Measurements from ENCODE around the gene MAD1L1. TPM values are rescaled to one million over a fixed set of nuclear protein-coding genes. Genes with fewer than 3 reads are reported as not detected.
A peak's percentile ranks its signal among the peaks of the same experiment; 100 is the strongest.

The MAD1L1 gene
- total and polyA plus RNA-seq, 2 of the 4 experiments (the other 2 are of a cell fraction), result 29.0 to 40.9 TPM

DNA sequence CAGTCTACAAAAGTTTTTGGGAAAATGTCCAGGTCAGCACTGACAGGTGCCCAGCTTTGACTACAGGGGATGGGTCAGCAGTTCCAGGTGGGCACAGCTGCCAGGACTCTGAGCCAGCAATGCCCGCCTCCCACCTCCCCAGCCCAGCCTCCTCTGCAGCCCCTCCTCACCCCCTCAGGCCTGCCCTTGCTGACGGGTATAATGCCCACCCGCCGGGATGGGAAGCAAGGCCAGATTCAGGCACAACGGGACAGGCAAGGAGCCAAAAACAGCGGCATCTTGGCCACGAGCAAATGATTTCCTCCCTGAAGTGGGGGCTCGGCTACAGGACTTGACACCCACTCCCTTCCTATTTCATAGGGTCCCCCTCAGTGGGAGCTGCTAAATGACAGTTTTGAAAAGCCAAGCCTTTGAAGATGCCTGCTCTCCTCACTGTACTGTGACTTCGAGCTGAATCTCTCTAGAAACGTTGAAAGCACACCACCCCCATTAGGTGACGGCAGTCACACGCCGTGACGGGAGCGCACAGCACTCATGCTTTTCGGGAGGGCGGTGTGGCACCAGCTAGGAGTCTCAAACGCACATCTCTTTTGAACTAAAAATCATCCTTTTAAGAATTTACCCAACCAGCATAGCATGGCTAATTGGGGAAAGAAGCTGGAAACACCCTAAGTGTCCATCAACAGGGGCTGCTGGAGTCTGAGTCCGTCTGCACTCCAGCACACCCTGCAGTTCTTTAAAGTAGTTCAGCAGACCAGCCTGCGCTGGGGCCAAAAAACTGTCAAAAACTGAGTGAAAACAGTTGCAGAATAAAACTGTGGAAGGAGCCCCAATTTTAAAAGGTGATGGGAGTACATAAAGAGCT, 29.6 kb downstream of the MAD1L1 start:
- dilution Hi-C loops (cut with HindIII; ENCODE audit: low sequenced_read_pairs, unreplicated experiment) (no loop called here), intact Hi-C loops (cut with micrococcal nuclease) (loop anchor here (10.0 kb wide), 1 partner anchor 98 kb away; no protein-coding TSS in a partner anchor), in situ Hi-C loops (cut with MboI; ENCODE audit: low sequenced_read_pairs) (loop anchor here (10.0 kb wide), 1 partner anchor 628 kb away; the partner anchor contains the start of gene PSMG3)
- H3K79me1 ChIP-seq (ENCODE audit: low read depth in 1 of 2, low read length in 2 of 2), result peaks cover 0 to 25% of the 10 kb centered on the region in 2 experiments
- DNase-seq (no peak), ATAC-seq (ENCODE audit: low read depth) (no peak; the same call in 1 of the 2 replicates)
- H3K4me3 ChIP-seq (ENCODE audit: insufficient read depth, low read depth, low read length), result no peak overlapping the region
- no peak overlapping the region for H3K4me2 ChIP-seq (ENCODE audit: low read depth, low read length)
- CTCF ChIA-PET, result interaction anchor here (1.0 kb wide), 2 partner anchors 8 to 539 kb away, joined by 3 read pairs; no protein-coding TSS in a partner anchor
- peaks cover 21% of the 10 kb centered on the region for H3K36me3 ChIP-seq (ENCODE audit: control insufficient read depth, insufficient read depth, low read length)
- no peak overlapping the region for H2BK20ac ChIP-seq (ENCODE audit: low read depth, low read length)
- BruUV-seq (replicated peaks), result no TSS peak
- no peak overlapping the region for H3K4ac ChIP-seq (ENCODE audit: low read depth, low read length)
- no peak overlapping the region for H2BK120ac ChIP-seq (ENCODE audit: low read depth, low read length)
- H2BK15ac ChIP-seq (ENCODE audit: low read depth, low read length), result no peak overlapping the region
- H2AK5ac ChIP-seq (ENCODE audit: low read depth, low read length), result peak overlapping the region; percentile 9; the same call in 1 of the 2 replicates
- H4K91ac ChIP-seq (ENCODE audit: insufficient read depth, low read depth, low read length), result no peak overlapping the region
- no peak overlapping the region for H2AK9ac ChIP-seq (replicated peaks; ENCODE audit: low read depth, low read length, poor library complexity)
- H3K9me3 ChIP-seq (ENCODE audit: control insufficient read depth, insufficient read depth, low read length), result no peaks in the 10 kb centered on the region
- no peak overlapping the region for H3K27ac ChIP-seq (ENCODE audit: insufficient read depth, low read length)
- no peaks in the 10 kb centered on the region for H3K27me3 ChIP-seq (ENCODE audit: control insufficient read depth, insufficient read depth, low read length)
- H3K23ac ChIP-seq (ENCODE audit: low read depth, low read length), result no peak overlapping the region
- 80% methylated on average over 2 of the region's 20 CpGs; no CpG with 5 or more reads in 1 of the 2 experiments for WGBS, 2 experiments (ENCODE audit: extremely low coverage in 2 of 2, insufficient read length in 1 of 2)
- no peak overlapping the region for H4K8ac ChIP-seq (ENCODE audit: low read depth in 2 of 2, low read length in 2 of 2)
- no peak overlapping the region for H3K14ac ChIP-seq (replicated peaks; ENCODE audit: low read depth, low read length)
- H2BK5ac ChIP-seq (ENCODE audit: low read depth, low read length, poor library complexity, severe bottlenecking), result no peak overlapping the region
- H3K9ac ChIP-seq (ENCODE audit: low read depth, low read length), result no peak overlapping the region
- peaks cover 14% of the 10 kb centered on the region for H3K9me1 ChIP-seq (ENCODE audit: insufficient read depth, low read length)
- TF ChIP-seq MAZ (IDR thresholded peaks at IDR 0.05; ENCODE audit: borderline replicate concordance, low read depth, low read length) (no peak), RAD21 (IDR thresholded peaks at IDR 0.05; ENCODE audit: low read length) (no peak), FOS (IDR thresholded peaks at IDR 0.05; ENCODE audit: low read depth, low read length) (no peak), RFX5 (IDR thresholded peaks at IDR 0.05; ENCODE audit: low read depth, low read length) (no peak), CHD1 (IDR thresholded peaks at IDR 0.05; ENCODE audit: low read depth, low read length) (no peak), POLR2A (IDR thresholded peaks at IDR 0.05; ENCODE audit: low read depth, low read length) (no peak), MXI1 (IDR thresholded peaks at IDR 0.05; ENCODE audit: borderline replicate concordance, low read depth, low read length) (no peak), MAFK (IDR thresholded peaks at IDR 0.05; ENCODE audit: low read depth, low read length) (no peak), NFE2L2 (IDR thresholded peaks at IDR 0.05; ENCODE audit: low read depth, low read length) (no peak), SMC3 (IDR thresholded peaks at IDR 0.05; ENCODE audit: low read depth, low read length) (no peak)
- TF ChIP-seq, protein P1, sequence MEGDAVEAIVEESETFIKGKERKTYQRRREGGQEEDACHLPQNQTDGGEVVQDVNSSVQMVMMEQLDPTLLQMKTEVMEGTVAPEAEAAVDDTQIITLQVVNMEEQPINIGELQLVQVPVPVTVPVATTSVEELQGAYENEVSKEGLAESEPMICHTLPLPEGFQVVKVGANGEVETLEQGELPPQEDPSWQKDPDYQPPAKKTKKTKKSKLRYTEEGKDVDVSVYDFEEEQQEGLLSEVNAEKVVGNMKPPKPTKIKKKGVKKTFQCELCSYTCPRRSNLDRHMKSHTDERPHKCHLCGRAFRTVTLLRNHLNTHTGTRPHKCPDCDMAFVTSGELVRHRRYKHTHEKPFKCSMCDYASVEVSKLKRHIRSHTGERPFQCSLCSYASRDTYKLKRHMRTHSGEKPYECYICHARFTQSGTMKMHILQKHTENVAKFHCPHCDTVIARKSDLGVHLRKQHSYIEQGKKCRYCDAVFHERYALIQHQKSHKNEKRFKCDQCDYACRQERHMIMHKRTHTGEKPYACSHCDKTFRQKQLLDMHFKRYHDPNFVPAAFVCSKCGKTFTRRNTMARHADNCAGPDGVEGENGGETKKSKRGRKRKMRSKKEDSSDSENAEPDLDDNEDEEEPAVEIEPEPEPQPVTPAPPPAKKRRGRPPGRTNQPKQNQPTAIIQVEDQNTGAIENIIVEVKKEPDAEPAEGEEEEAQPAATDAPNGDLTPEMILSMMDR (conservative IDR thresholded peaks at IDR 0.05; ENCODE audit: low read depth, low read length), result no peak
- TF ChIP-seq, protein P2, sequence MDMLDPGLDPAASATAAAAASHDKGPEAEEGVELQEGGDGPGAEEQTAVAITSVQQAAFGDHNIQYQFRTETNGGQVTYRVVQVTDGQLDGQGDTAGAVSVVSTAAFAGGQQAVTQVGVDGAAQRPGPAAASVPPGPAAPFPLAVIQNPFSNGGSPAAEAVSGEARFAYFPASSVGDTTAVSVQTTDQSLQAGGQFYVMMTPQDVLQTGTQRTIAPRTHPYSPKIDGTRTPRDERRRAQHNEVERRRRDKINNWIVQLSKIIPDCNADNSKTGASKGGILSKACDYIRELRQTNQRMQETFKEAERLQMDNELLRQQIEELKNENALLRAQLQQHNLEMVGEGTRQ (IDR thresholded peaks at IDR 0.05; ENCODE audit: low read depth, low read length), result no peak
- H4K20me1 ChIP-seq (ENCODE audit: insufficient read depth, low read length), result peaks cover 4% of the 10 kb centered on the region
- peaks cover 16% of the 10 kb centered on the region for H3K4me1 ChIP-seq (ENCODE audit: control insufficient read depth, insufficient read depth, low read length)
- POLR2A ChIA-PET (ENCODE audit: unreplicated experiment), result no interaction called here
- no peak overlapping the region for H3K18ac ChIP-seq (ENCODE audit: low read depth, low read length)
- no peak overlapping the region for H3K56ac ChIP-seq (ENCODE audit: extremely low read depth, insufficient read depth, low read length)
- H2AFZ ChIP-seq (replicated peaks; ENCODE audit: low read length, poor library complexity), result no peak overlapping the region
- H4K5ac ChIP-seq (ENCODE audit: low read depth, low read length), result no peak overlapping the region
